CD4-positive, alpha-beta T cell treated with Interferon gamma for 1 hour (primary cell): Measurements from ENCODE around the gene CEP85.
"Not testable (repeated sequence)": the region's sequence is repeated elsewhere in the genome, so short reads cannot be mapped to it uniquely, and the experiment has no call there.

Experiments used
- DNase-seq: peaks from one replicate; pipeline ENCODE4 v3.0.0-alpha.2; 2020

Gene CEP85

DNA sequence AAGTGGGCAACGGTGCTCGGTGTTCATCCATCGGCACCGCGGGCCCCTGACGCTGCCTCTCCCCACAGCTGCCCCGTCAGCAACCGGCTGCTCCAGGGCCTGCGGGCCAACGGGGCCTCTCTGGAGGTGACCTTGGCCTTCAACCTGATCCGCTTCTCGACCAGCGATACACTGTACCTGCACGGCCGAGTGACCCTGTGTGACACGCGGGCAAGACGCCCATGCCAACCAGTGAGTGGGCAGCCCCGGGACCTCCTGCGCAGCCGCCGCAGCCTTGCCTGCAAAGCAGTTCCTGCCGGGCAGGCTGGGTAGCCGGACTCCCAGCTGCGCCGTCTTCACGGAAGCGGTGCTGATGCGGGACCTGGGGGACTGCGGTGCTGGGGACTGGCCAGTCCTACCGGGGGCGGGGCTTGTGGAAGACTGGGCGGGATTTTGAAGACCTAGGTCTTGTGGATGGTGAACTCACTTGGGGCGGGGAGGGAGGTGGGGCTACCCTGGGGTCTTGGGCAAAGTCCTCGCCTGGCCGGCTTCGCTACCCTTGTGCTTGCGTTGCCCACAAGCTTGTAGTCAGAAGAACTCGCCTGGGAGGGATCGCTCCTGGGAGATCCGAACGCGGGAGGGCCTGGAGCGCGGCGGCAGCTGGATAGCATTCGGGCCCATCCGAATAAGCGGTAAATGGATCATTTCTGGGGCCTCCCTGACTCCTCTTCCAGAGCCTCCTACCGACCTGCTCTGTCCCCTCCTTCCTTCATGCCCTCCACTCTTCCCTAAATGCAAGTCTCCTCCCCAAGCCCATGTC, 8.8 kb upstream of the CEP85 start:
- peak; percentile 52 for DNase-seq

DNA sequence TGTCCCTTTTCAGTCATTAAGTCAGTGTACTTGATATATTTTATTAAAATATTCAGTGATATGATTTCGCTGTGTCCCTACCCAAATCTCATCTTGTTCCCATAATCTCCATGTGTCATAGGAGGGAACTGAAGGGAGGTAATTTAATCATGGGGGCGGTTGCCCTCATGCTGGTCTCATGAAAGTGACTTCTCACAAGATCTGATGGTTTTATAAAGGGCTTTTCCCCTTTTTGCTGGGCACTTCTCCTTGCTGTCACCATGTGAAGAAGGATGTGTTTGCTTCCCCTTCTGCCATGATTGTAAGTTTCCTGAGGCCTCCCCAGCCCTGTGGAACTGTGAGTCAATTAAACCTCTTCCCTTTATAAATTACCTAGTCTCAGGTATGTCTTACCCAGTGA, 3.3 kb upstream of the CEP85 start:
- DNase-seq = not testable (repeated sequence)

DNA sequence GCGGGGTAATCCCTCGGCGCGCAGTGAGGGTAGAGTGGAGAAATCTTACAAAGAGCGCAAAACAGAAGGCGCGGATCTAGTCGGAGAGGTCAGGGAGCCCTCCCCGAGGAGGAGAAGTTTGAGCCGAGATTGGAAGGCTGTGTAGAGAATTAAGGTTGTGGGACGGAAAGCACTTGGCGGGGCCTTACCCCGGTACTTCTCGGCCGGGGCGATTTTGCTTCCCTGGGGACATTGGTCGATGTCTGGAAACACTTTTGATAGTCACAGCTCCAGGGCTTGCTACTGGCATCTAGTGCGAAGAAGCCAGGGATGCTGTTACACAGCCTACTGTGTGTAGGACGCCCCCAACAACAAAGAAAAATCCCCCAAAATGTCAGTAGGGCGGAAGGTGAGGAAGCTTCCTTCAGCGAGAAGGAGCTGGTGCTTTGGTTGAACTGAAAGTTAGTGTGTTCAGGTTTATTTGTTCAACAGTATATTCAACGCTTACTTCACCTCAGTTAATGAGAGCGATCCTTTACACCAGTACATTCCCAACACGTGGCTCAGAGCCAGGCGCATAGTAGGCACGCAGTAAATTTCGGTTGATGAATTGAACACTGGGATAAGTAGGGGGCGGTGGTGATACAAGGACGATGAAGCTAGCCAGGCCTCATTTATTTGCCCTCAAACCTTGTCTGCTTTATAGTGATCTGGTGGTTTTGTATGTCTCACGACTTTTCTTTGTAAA, 807 bp downstream of the CEP85 start:
- DNase-seq = no peak

DNA sequence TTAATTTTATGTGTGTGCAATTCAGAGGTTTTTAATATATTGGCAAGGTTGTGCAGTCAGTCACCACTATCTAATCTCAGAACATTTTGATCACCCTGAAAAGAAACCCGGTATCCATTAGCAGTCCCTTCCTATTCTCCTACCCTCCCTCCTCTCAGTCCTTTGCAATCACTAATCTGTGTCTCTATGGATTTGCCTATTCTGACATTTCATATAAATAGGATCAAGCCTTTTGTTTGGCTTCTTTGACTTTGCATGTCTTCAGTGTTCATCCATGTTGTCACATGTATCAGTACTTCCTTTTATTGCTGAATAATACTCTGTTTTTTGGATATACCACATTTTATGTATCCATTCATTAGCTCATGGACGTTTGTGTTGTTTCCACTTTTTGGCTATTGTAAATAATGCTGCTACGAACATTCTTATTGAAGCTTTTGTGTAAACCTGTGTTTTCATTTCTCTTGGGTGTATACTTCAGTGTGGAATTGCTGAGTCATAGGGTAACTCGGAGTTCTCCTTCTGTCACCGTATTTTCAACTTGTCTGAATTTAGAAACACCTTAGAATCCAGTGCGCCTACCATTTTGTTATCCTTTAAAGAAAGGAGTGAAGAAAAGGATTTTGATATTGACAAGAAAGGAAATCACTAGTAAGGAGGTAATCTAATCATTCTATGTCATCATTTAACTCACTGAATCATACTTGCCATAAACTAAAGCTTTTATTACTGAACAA, 3.4 kb downstream of the CEP85 start:
- DNase-seq = no peak

DNA sequence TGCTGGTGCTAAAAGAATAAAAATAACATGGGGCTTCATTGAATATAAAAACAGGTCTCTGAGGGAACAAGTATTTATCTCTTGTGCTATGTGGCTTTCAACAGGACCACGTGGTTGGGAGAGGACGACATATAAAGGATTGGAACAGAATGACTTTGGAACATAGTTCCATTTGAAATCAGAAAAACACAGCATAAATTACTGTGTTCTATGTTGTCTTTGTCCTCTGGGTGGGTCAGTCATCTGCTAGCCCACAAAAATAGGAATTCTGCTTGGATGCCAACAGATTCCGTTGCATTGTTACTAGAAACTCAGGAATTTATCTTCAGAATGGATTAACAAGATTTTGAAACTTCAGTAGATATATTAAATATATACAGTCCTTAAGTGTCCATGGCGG, 5.9 kb downstream of the CEP85 start:
- no peak for DNase-seq

DNA sequence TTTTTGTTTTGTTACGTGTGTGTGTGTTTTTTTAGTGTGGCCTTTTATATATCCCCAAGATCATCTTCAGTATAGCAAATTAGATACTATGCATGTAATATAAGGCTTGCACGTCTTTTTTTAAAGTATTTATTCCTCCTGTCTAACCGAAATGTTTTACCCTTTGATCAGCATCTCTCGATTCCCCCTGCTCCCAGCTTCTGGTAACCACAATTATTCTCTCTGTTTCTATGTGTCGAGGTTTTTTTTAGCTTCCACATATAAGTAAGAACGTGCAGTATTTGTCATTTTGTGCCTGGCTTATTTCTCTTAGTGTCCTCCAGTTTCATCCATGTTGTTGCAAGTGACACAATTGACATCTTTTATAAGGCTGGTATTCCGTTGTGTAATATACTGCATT, 18.7 kb downstream of the CEP85 start:
- DNase-seq = no peak

DNA sequence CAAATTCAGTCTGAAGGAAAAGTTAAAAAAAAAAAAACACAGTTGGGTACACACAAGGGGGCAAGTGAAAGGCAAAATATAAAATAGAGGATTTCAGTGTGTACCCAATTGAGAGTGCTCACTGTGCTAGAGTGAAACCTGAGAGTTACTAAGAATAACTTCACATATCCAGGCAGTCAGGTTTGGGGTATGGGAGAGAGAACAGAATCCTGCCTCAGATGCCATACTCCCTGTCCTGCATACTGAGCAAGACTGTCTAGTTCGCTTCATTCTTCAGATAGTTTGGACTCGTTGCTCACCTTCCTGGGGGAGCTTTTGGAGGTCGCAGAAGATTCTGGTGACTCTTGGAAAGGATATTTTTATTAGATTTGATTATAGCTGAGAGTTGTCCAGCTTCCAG, 20.4 kb downstream of the CEP85 start:
- no peak for DNase-seq

DNA sequence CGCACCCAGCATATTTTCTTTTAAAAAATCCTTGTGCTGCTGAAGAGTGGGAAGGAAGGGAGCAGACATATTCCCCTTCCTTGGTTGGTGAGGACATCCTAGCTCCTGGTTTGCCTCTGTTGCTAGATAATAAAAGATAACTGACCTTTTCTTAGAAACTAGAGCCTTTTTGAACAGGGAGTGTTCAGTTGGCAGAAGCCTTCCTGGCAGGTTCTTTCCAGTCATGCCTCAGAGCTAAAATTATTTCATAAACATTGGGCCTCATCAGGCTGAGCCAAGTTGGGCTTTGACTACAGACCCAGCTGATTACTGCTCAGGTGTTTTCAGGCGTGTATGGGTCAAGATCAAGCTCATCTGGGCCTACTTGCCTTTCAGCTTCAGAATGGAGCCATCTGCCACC, 23.2 kb downstream of the CEP85 start:
- no peak for DNase-seq

DNA sequence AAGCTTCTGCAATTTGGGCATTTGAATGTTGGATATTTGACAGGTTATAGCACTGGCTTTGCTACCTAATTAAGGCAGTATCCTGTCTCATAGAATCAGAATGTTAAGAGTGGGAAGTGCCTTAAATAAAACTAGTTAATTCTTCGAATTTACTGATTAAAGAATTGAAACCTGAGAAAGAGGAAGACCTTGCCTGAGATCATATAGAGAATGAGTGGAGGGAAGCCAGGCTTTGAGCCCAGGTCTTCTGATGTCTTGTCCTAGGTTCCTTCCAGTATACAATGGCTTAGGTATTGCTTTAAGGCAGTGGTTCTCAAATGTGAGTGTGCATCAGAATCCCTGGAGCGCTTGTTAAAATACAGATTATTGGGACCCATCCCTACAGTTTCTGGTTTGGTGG, 25.0 kb downstream of the CEP85 start:
- no peak for DNase-seq

DNA sequence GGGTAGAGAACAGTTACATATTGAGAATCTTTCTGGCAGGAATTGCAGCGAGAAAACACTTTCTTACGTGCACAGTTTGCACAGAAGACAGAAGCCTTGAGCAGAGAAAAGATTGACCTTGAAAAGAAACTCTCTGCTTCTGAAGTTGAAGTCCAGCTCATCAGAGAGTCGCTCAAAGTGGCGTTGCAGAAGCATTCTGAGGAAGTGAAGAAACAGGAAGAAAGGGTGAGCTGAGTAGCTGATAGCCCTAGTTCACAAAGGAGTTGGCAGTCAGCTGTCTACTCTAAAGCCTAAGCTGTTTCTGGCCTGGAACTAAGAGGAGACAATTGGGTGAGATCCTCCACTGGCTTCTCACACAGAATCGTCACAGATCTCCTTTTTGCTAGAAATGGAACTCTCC, 25.6 kb downstream of the CEP85 start:
- no peak for DNase-seq

DNA sequence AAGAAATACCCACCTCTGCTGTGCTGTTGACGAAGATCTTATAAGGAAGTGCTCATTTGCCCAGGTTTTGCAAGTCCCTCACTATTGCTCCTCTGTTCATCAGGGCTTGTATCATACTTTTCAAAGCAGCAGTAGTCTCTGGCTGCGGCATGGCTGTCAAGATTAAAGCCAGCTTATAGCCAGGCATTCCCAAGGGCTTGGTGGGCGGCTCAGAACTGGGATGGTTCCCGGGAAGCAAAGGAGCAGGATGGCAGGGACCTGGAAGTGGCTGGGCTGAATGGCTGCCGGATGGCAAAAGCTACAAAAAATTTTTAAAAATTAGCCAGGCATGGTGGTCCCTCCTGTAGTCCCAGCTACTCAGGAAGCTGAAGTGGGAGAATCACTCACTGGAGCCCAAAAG, 29.2 kb downstream of the CEP85 start:
- no peak for DNase-seq

DNA sequence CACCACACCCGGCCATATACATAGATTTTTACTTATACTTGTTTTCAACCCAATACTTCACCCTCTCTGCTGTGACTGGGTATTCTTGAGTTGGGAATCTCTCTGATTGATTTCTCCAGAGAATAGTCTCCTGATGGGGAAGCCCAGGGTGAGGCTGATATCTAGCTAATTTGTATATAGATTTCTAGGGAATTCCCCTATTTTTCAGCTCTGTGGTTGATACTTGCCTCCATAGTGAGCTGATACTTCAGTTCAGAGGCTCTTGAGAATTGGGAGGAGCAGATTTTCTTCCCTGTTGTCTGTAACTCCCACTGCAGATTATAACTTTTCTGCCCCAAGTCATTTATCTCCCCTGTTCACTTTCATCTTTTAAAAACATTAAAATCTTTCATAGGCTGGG, 31.4 kb downstream of the CEP85 start:
- DNase-seq = no peak

DNA sequence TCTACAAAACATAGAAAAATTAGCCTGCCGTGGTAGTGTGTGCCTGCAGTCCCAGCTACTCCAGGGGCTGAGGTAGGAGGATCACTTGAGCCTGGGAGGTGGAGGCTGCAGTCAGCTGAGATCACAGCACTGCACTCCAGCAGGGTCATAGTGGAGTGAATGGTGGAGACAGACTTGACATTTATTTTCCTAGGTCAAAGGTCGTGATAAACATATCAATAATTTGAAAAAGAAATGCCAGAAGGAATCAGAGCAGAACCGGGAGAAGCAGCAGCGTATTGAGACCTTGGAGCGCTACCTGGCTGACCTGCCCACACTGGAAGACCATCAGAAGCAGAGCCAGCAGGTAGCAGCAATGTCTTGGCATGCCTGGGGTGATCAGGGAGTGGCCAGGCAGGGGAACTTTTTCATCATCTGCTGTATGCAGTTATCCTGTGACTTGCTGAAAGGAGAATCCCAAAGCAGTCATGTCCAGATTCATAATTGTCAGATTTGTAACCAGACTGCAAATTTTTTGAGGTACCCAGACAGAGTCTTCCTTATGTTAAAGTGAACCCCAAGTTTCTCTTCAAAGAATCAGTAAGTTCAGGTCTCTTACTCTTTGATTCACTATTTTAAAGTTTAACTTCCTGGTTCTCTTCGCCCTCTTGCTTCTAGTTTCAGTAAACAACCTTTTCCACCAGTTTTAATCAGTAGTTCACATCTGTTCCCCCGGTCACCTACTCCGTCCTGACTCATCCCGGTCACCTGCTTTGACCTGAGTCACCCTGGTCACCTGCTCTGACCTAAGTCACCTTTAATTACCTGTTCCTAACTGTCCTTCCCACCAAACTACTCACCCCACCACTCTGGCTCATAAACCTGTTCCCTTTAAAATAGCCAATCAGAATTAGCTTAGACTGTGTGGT, 34.5 kb downstream of the CEP85 start:
- no peak for DNase-seq

DNA sequence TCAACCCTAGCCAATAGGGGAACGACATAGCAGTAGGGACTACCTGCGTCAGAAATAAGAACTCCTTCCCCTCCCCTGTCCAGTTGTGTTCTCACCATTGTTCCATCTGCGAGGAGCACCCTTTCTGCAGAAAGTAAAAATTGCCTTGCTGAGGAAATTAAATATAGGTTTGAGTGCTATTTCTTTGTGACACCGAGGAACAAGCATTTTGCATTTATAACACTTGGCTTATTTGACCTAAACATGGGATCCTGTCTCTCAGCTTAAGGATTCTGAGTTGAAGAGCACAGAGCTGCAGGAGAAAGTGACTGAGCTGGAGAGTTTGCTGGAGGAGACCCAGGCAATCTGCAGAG, 35.2 kb downstream of the CEP85 start:
- DNase-seq = no peak

DNA sequence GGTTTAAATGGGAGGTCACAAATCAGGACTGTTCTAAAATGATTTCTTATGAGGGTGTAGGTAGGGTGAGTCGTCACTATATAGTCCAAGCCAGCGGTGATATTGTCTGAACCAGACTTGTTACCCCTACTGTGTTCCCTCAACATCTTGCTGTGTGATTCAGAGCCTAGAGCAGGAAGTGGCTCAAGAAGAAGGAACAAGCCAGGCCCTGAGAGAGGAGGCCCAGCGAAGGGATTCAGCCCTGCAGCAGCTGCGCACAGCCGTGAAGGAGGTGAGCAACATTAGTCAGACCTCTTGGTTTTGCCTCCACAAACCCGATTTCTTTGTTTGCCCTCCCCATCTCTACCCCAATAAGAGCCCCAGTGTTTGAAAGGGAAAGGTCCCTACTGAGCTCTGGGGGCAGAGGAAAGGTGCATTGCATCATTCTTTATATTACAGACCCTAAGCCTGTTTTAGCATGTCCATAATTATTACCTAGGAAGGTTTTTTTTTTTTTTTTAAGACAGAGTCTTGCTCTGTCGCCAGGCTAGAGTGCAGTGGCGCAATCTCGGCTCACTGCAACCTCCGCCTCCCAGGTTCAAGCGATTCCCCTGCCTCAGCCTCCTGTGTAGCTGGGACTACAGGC, 40.9 kb downstream of the CEP85 start:
- DNase-seq = peak; percentile 53

DNA sequence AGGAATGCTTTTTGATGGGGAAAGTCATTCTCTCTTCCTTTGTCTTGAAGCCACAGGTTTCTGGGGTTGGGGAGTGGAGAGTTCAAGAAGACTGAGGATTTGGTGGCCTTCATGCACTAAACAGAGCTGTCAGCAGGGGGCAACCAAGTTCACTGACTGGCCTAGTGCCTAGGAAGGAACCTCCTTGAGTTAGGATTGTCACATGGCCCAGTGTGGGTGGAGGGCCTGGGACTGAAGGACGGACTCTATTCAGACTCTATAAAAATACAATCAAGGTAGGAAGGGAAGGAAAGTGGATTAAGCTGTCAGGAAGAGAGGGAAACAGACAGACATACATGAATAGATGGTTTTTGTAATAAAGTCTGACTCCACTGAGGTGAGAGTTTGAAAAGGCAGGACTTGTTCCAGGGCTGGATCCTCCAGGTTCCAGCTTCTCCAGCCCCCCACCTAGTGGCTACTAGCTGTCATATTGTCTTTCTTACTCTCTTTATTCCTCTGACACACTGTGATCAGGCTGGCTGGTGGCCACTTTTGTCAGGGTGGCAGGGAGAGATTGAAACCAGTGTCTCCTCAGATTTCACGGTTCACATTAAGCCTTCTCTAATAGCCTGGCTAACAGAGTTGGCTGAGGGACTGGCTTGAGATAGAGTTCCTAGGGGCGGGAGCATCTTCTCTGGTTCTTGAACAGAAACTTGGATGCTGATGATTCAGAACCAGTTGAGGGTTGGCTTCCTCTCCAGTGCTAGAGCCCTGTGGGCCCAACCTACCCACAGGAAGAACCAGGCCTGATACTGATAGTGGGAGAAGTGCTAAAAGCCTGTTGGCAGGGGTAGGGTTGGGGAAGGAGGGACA, 41.8 kb downstream of the CEP85 start:
- peak; percentile 75 for DNase-seq

DNA sequence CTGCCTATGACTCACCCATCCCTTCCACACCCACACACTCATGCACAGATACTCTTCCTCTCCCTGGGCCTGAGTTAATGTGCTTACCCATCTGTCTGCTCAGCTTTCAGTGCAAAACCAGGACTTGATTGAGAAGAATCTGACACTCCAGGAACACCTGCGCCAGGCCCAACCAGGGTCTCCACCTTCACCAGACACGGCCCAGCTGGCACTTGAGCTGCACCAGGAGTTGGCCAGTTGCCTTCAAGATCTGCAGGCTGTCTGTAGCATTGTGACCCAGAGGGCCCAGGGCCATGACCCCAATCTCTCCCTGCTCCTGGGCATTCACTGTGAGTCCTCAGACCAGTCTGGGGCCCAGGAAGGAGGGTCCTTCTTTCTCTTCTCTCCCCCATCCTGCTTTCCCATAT, 42.4 kb downstream of the CEP85 start:
- no peak for DNase-seq

DNA sequence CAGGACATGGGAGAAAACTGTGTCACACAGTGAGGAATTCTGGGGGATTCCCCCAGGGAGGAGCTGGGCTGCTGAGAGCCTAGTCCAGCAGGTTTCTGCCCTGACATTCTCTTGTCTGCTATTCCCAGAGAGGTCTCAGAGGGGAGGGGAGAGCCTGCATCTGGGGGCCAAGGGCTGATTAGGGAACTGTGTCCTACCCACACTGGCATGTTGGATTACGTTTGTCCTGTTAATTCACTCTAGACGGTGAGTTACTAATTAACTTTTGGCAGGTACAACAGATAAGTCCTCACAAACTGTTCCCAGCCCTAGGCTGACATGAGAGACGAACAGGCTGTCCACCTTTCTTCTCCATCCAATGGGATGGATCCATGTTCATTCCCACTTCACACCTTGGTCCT, 43.3 kb downstream of the CEP85 start:
- DNase-seq = no peak

DNA sequence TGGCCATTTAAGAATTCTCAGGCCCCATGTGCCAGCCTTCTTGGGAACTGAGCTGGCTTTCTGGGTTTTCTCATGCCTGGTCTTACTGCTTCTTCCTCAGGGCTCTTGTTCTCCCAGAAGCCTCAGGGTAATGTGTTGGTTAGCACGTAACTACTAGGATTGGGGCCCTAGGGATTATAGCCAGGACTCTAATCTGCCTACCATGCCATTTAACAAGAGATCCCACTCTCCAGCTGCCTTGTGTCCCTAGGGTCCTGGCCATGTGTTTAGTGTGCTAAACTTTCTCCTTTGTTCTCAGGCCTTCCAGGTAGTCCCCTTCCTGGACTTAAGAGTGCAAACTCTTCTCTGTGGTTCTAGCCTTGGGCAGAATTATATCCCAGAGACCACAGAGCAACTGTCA, 43.7 kb downstream of the CEP85 start:
- no peak for DNase-seq

DNA sequence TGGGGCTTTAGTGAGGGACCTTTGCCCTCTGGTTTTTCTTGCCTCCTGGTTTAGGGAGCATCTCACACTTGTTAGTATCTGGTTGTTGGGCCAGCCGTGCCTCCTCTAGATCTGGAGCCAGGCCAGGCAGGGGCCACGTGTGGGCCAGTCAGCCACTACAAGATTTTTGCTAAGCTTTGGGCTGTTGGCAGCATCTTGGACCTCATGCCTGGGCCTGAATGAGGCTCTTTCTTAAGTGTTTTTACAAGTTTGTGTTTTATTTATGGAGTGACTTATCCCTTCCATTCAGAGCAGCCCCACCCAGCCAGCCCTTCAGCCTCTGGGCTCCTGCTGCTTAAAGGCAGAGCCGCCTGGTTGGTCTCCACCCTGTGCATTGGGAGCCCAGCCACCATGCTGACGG, 44.3 kb downstream of the CEP85 start:
- DNase-seq = no peak

DNA sequence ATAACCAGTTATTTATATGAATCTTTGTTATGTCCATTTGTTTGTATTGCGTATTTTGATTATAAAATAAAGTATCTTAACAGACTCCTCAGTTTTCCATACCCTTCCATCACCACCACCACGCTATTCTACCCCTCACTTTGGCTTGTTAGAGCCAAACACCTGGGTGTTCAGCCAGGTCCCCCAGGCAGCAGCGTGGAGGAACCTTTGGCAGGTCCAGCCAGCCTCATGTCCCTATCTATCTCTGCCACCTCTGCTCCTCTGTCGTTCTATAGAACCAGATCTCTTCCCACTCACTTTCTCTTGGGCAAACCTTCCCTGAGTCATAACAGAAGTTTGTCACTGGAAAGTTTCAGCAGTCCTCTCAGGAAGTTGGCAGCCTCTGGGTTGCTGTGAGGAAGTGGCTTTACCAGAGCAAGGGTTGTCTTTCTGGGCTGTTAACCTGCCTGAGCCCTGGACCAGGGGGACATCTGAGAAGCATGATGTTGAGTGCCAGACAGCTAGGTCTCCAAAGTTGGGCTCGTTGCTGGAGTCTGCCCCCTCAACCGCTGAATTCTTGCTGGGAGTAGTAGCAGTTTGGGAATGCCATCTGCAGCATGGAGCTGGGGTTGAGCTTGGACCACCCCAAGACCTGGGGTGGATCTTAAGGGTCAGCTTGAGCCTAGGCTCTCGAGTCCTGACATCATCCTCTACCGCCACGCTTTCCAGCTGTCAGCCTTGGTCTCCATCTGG, 44.9 kb downstream of the CEP85 start:
- DNase-seq = peak; percentile 50
